Natural killer cell (primary cell): ENCODE results near the gene MMP24OS. TPM values are rescaled to one million over a fixed set of nuclear protein-coding genes. Genes with fewer than 3 reads are reported as not detected.

Experiments
- ATAC-seq, 3 donors: fragments of 150-1000 bp in 2 of 3; fragments of 200-7000 bp in 1 of 3; cut with Tn5 transposase; 1 replicate in 1 of 3; 2 replicates in 2 of 3; pipeline ENCODE4 v1.10.0; 2021; ENCODE audit warnings: mild to moderate bottlenecking in 2 of 3, moderate library complexity in 2 of 3
- DNase-seq, 2 donors: peaks; one replicate each; pipeline versions ENCODE4 v3.0.0 to v3.0.0-alpha.2; 2013 to 2021; ENCODE audit warnings: mixed read lengths in 1 of 2
- H3K27ac ChIP-seq: one replicate; pipeline ENCODE4 v1.5.1; 2013; ENCODE audit warnings: mild to moderate bottlenecking, low read length
- H3K27me3 ChIP-seq: one replicate; pipeline ENCODE4 v1.6.1; 2013; ENCODE audit warnings: low read length; ENCODE audit not compliant: control insufficient read depth, insufficient read depth
- H3K36me3 ChIP-seq: one replicate; pipeline ENCODE4 v1.6.1; 2013; ENCODE audit warnings: low read length; ENCODE audit not compliant: control insufficient read depth, insufficient read depth
- H3K4me1 ChIP-seq: one replicate; pipeline ENCODE4 v1.6.1; 2013; ENCODE audit warnings: low read length; ENCODE audit not compliant: control insufficient read depth, insufficient read depth
- H3K4me3 ChIP-seq: one replicate; pipeline ENCODE4 v1.5.1; 2013; ENCODE audit warnings: low read length
- H3K9me3 ChIP-seq: one replicate; pipeline ENCODE4 v1.6.1; 2013; ENCODE audit warnings: low read length; ENCODE audit not compliant: control insufficient read depth, insufficient read depth
- H3K27ac Mint-ChIP-seq, 2 donors: one replicate each; pipeline ENCODE4 v1.8.0; 2022; ENCODE audit warnings: mild to moderate bottlenecking in 2 of 2, mixed read lengths in 2 of 2, moderate library complexity in 1 of 2
- H3K27me3 Mint-ChIP-seq, 2 donors: one replicate each; pipeline ENCODE4 v1.8.0; 2022; ENCODE audit warnings: low read depth in 2 of 2, mixed read lengths in 2 of 2
- H3K36me3 Mint-ChIP-seq: one replicate; pipeline ENCODE4 v1.8.0; 2022; ENCODE audit warnings: mixed read lengths
- H3K4me1 Mint-ChIP-seq, 2 donors: one replicate each; pipeline ENCODE4 v1.8.0; 2022; ENCODE audit warnings: mixed read lengths in 2 of 2
- H3K4me3 Mint-ChIP-seq: one replicate; pipeline ENCODE4 v1.8.0; 2022; ENCODE audit warnings: mild to moderate bottlenecking, moderate library complexity, mixed read lengths
- H3K9me3 Mint-ChIP-seq, 2 donors: one replicate each; pipeline ENCODE4 v1.8.0; 2022; ENCODE audit warnings: mixed read lengths in 2 of 2
- WGBS: methylation state at CpG from one replicate; pipeline ENCODE4 v1.1.7; 2013; ENCODE audit warnings: missing lambda C conversion rate; ENCODE audit not compliant: insufficient coverage; 5-methylcytosine and 5-hydroxymethylcytosine counted together
- intact Hi-C: fragments of 100-400 bp; cut with micrococcal nuclease; formaldehyde crosslinking; loops from one replicate; pipeline ENCODE4 v1.14.2; 2022
- total RNA-seq, 4 donors: library from RNA; stranded (reverse); fragments of 120-200 nt in 1 of 4; gene quantifications; one replicate each; pipeline versions ENCODE4 v1.2.3 to v1.2.4, GENCODE V29; 2013 to 2022
- TF ChIP-seq, protein P1 (sequence below): fragments of 200-600 bp; IDR thresholded peaks from one replicate; pipeline ENCODE4 v1.8.0; 2022; ENCODE audit warnings: antibody characterized with exemption

MMP24OS gene
- total RNA-seq, 3 donors from 2014 or later (not counting 1 experiment from before 2014, with no cell fraction given): 76.5 to 92.7 (median 86.6) TPM

DNA sequence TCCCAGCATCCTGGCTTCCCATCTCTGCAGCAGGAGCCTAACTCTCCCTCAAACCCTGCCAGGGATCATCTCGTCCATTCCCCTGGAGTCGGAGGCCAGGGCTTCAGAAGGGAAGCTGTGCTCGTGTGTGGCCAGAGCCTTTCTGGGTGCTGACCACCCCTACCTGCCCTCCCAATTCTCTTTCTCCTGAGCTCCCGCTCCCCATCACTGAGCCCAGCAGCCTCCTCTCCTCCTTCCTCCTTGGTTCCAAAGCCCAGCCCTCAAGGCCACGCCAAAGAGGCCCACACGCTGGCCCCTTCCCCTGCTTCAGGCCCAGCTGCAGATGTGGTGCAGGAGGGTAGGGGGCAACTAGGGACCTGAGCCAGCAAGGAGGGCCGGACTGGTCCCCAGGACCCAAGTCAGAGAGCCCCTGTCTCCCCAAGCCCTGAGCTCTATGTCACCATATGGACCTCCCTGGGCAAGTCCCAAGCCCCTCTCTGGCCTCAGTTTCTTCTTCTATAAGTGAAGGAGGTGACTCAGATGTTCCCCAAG lies 13.0 kb upstream of the MMP24OS start:
- no peak overlapping the region for H3K27ac Mint-ChIP-seq

DNA sequence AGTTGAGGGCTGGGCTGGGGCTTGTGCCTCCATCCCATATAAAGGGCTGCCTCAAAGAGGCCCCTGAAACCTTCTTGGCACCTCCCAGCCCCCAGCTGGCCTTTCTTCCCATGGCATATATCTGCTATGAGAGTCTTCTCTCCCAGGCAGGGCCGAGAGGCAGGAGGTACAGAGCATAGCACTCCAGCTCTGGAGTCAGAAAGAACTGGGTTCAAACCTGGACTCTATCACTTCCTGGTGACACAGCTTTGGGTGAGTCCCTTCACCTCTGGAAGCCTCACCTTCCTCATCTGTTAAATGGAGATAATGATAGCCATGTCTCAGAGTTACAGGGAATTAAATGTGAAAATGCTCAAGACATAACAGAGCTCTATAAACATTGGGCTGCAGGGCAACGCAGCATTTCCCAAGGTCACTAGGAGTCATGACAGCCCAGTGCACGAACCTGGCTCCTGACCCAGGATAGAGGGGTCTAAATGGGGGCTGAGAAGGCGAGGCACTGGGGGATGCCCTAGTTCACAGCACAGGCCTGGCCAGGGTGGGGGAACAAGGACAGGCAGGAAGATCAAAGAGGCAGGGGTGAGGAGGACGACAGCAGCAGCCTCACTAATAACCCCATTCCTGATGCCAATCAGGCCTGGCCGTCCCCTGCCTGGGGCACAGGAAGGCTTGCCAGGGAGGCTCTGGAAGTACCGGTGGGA lies 12.4 kb upstream of the MMP24OS start:
- no peak overlapping the region for H3K27ac Mint-ChIP-seq
- ATAC-seq: no peak
- H3K4me3 Mint-ChIP-seq: no peak overlapping the region
- Histone ChIP-seq H3K27ac (no peak overlapping the region), H3K27me3 (no peaks in the 10 kb centered on the region), H3K9me3 (no peaks in the 10 kb centered on the region), H3K4me1 (peaks cover under 1% of the 10 kb centered on the region), H3K4me3 (no peak overlapping the region), H3K36me3 (no peaks in the 10 kb centered on the region)
- intact Hi-C loops: no loop called here
- peaks cover 0 to 5% of the 10 kb centered on the region in 2 donors for H3K27me3 Mint-ChIP-seq
- no peak for DNase-seq
- no peaks in the 10 kb centered on the region for H3K9me3 Mint-ChIP-seq
- peaks cover 4% of the 10 kb centered on the region in 2 donors for H3K4me1 Mint-ChIP-seq
- TF ChIP-seq, protein P1, sequence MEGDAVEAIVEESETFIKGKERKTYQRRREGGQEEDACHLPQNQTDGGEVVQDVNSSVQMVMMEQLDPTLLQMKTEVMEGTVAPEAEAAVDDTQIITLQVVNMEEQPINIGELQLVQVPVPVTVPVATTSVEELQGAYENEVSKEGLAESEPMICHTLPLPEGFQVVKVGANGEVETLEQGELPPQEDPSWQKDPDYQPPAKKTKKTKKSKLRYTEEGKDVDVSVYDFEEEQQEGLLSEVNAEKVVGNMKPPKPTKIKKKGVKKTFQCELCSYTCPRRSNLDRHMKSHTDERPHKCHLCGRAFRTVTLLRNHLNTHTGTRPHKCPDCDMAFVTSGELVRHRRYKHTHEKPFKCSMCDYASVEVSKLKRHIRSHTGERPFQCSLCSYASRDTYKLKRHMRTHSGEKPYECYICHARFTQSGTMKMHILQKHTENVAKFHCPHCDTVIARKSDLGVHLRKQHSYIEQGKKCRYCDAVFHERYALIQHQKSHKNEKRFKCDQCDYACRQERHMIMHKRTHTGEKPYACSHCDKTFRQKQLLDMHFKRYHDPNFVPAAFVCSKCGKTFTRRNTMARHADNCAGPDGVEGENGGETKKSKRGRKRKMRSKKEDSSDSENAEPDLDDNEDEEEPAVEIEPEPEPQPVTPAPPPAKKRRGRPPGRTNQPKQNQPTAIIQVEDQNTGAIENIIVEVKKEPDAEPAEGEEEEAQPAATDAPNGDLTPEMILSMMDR: no peak
- WGBS: 82% methylated on average over 7 of the region's 7 CpGs
- no peaks in the 10 kb centered on the region for H3K36me3 Mint-ChIP-seq

More for the DNA sequence above, 13.0 kb upstream of the MMP24OS start:
- no peaks in the 10 kb centered on the region for H3K27me3 ChIP-seq
- no peaks in the 10 kb centered on the region for H3K9me3 ChIP-seq
- H3K27ac ChIP-seq: no peak overlapping the region
- intact Hi-C loops: no loop called here
- WGBS: 87% methylated on average over 6 of the region's 7 CpGs
- DNase-seq: no peak
- ATAC-seq: no peak
- H3K4me3 ChIP-seq: no peak overlapping the region
- Mint-ChIP-seq H3K27me3 (peaks cover 0 to 5% of the 10 kb centered on the region in 2 donors), H3K4me3 (no peak overlapping the region), H3K9me3 (no peaks in the 10 kb centered on the region), H3K36me3 (no peaks in the 10 kb centered on the region), H3K4me1 (peaks cover 6% of the 10 kb centered on the region in 2 donors)
- no peaks in the 10 kb centered on the region for H3K36me3 ChIP-seq
- TF ChIP-seq, protein P1: no peak
- no peaks in the 10 kb centered on the region for H3K4me1 ChIP-seq

DNA sequence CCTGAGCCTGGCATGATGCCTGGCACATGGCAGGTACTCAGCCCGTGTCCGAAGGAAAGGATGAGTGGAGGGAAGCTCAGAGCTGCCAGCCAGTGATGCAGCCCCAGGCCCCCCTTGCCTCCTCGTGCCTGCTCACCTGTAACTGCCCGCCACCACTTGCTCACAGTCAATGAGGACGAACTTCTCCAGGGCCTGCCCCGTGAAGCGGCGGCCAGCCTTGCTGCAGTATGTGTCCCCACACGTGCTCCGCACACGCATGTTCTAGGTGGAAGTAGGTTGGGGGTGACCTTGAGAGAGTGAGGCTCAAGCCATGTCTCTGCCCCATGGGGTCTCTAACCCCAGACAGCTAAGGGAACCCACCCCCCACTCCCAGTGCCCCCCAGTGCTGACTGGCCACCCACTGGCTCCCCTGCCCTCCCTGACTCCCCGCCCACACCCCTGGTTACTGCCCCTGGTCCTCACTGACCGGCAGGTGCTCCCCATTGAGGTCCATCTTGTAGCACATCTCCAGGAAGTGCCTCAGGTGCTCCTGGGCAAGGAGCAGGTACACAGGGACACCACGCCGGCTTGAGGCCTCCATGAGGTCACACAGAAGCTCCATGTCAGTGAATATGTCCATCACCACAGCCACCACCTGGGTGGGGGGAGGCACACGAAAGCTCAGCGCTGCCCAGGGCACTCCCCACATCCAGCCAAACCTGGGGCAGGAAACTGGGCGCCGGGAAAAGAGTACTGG lies 10.6 kb upstream of the MMP24OS start:
- ATAC-seq (no peak), DNase-seq (no peak)
- no peaks in the 10 kb centered on the region for H3K36me3 ChIP-seq
- no peak overlapping the region for H3K4me3 ChIP-seq
- Mint-ChIP-seq H3K4me3 (no peak overlapping the region), H3K9me3 (no peaks in the 10 kb centered on the region), H3K36me3 (no peaks in the 10 kb centered on the region), H3K27ac (no peak overlapping the region), H3K4me1 (peaks cover 9 to 16% of the 10 kb centered on the region in 2 donors), H3K27me3 (peaks cover 0 to 5% of the 10 kb centered on the region in 2 donors)
- TF ChIP-seq, protein P1: no peak
- H3K27ac ChIP-seq: no peak overlapping the region
- no peaks in the 10 kb centered on the region for H3K27me3 ChIP-seq
- no peaks in the 10 kb centered on the region for H3K9me3 ChIP-seq
- WGBS: 86% methylated on average over 17 of the region's 19 CpGs
- intact Hi-C loops: no loop called here
- H3K4me1 ChIP-seq: peaks cover 15% of the 10 kb centered on the region
